MM.1S (cell line): ENCODE data around the gene MRPL28.

Experiments
- CTCF ChIP-seq: fragments of 300-600 bp; sonication (generic); IDR thresholded peaks from 2 replicates; pipeline ENCODE4 v1.5.1; 2016; ENCODE audit warnings: antibody characterized with exemption, low read length, mixed read lengths
- EZH2 ChIP-seq: fragments of 300-600 bp; sonication (generic); optimal IDR thresholded peaks from 2 replicates; pipeline ENCODE3; 2017; ENCODE audit warnings: low read depth, mild to moderate bottlenecking, antibody characterized with exemption, low read length, mixed read lengths
- EZH2phosphoT487 ChIP-seq: fragments of 300-600 bp; sonication (generic); IDR thresholded peaks from 2 replicates; pipeline ENCODE4 v1.6.1; 2018; ENCODE audit warnings: antibody characterized with exemption, low read length

GRCh38 chr16:411576-412265, 41.4 kb upstream of the MRPL28 start:
- TF ChIP-seq CTCF (no peak), EZH2 (no peak), EZH2phosphoT487 (no peak)
